Trophoblast cell (in vitro differentiated cells and primary cell): ENCODE results near the gene BEX3.
"Not testable (repeated sequence)": the region's sequence is repeated elsewhere in the genome, so short reads cannot be mapped to it uniquely, and the experiment has no call there.

ENCODE experiments used
- DNase-seq, 2 donors: peaks; one replicate each; pipeline ENCODE4 v3.0.0-alpha.2; 2016
- H2AFZ ChIP-seq: 2 replicates; pipeline ENCODE4 v1.6.1; 2013; ENCODE audit warnings: low read length, moderate library complexity, mild to moderate bottlenecking; ENCODE audit not compliant: insufficient read depth, poor library complexity
- H2AK5ac ChIP-seq: 2 replicates; pipeline ENCODE4 v1.6.1; 2013; ENCODE audit warnings: mild to moderate bottlenecking, low read length
- H2BK120ac ChIP-seq: 2 replicates; pipeline ENCODE4 v1.6.1; 2013; ENCODE audit warnings: low read length, mild to moderate bottlenecking, moderate library complexity; ENCODE audit not compliant: insufficient read depth, poor library complexity
- H2BK12ac ChIP-seq: 2 replicates; pipeline ENCODE4 v1.6.1; 2013; ENCODE audit warnings: mild to moderate bottlenecking, low read length, moderate library complexity
- H2BK5ac ChIP-seq: 2 replicates; pipeline ENCODE4 v1.6.1; 2013; ENCODE audit warnings: low read length, low read depth, moderate library complexity, mild to moderate bottlenecking; ENCODE audit not compliant: poor library complexity
- H3K14ac ChIP-seq: 2 replicates; pipeline ENCODE4 v1.6.1; 2013; ENCODE audit warnings: mild to moderate bottlenecking, low read length
- H3K18ac ChIP-seq: 2 replicates; pipeline ENCODE4 v1.6.1; 2013; ENCODE audit warnings: mild to moderate bottlenecking, low read length
- H3K23ac ChIP-seq: 2 replicates; pipeline ENCODE4 v1.6.1; 2013; ENCODE audit warnings: low read length
- H3K27ac ChIP-seq: 2 replicates; pipeline ENCODE4 v1.5.1; 2013; ENCODE audit warnings: low read depth, mild to moderate bottlenecking, inconsistent platforms, low read length, moderate library complexity
- H3K27me3 ChIP-seq: 2 replicates; pipeline ENCODE4 v1.6.1; 2013; ENCODE audit warnings: inconsistent platforms, mild to moderate bottlenecking, low read length, moderate library complexity; ENCODE audit not compliant: insufficient read depth
- H3K36me3 ChIP-seq, 2 experiments: 1 replicate in 1 of 2; 2 replicates in 1 of 2; pipeline ENCODE4 v1.6.1; 2013; ENCODE audit warnings: low read length in 2 of 2, mild to moderate bottlenecking in 2 of 2, moderate library complexity in 1 of 2; ENCODE audit not compliant: insufficient read depth in 2 of 2, control insufficient read depth in 1 of 2
- H3K4ac ChIP-seq: 2 replicates; pipeline ENCODE4 v1.6.1; 2013; ENCODE audit warnings: low read depth, mild to moderate bottlenecking, low read length, moderate library complexity
- H3K4me1 ChIP-seq, 2 experiments: 1 replicate in 1 of 2; 2 replicates in 1 of 2; pipeline ENCODE4 v1.6.1; 2013; ENCODE audit warnings: low read length in 2 of 2, mild to moderate bottlenecking in 2 of 2, moderate library complexity in 1 of 2; ENCODE audit not compliant: insufficient read depth in 2 of 2, control insufficient read depth in 1 of 2
- H3K4me2 ChIP-seq: 2 replicates; pipeline ENCODE4 v1.6.1; 2013; ENCODE audit warnings: inconsistent platforms, mild to moderate bottlenecking, low read length, moderate library complexity
- H3K4me3 ChIP-seq: 2 replicates; pipeline ENCODE4 v1.5.1; 2013; ENCODE audit warnings: mild to moderate bottlenecking, low read depth, low read length, inconsistent platforms
- H3K79me1 ChIP-seq: one replicate; pipeline ENCODE4 v1.6.1; 2013; ENCODE audit warnings: low read length
- H3K79me2 ChIP-seq: 2 replicates; pipeline ENCODE4 v1.6.1; 2013; ENCODE audit warnings: low read length, mild to moderate bottlenecking; ENCODE audit not compliant: control insufficient read depth, insufficient read depth, poor library complexity
- H3K9ac ChIP-seq: 2 replicates; pipeline ENCODE4 v1.6.1; 2013; ENCODE audit warnings: mild to moderate bottlenecking, low read length
- H3K9me3 ChIP-seq: 2 replicates; pipeline ENCODE4 v1.6.1; 2013; ENCODE audit warnings: low read depth, mild to moderate bottlenecking, control low read depth, inconsistent platforms, low read length; ENCODE audit not compliant: insufficient read depth
- H4K12ac ChIP-seq: 2 replicates; pipeline ENCODE4 v1.6.1; 2013; ENCODE audit warnings: low read depth, mild to moderate bottlenecking, low read length, moderate library complexity
- H4K8ac ChIP-seq: 2 replicates; pipeline ENCODE4 v1.6.1; 2013; ENCODE audit warnings: low read depth, mild to moderate bottlenecking, low read length, moderate library complexity
- H4K91ac ChIP-seq: one replicate; pipeline ENCODE4 v1.6.1; 2013; ENCODE audit warnings: low read depth, mild to moderate bottlenecking, low read length, moderate library complexity
- WGBS: extraction: QIAGEN DNeasy Blood & Tissue Kit; methylation state at CpG from one replicate; pipeline ENCODE4 v1.1.7; 2013; ENCODE audit warnings: missing lambda C conversion rate; ENCODE audit not compliant: insufficient read length, insufficient coverage; ENCODE audit errors: extremely low coverage; 5-methylcytosine and 5-hydroxymethylcytosine counted together

Gene BEX3

DNA sequence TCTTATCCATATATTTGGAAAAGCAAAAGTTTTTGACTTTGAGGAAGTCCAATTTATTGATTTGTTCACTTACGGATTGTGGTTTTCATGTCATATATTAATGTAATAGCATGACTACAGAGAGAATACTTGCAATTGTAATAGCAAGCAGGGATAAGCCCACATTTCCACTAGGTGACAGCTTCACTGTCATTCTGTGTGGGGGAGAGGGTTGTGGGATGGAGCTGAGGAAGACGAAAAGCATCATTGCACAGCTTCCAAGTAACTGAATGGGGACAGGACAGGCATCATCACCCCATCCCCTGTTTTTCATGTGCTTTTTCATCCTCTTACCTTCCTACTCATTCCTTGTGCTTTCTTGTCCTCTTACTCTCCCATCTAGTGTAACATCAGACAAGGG lies 31.4 kb downstream of the BEX3 start:
- Histone ChIP-seq H3K79me1 (peaks cover 3% of the 10 kb centered on the region), H3K4me3 (no peak overlapping the region), H3K9me3 (no peaks in the 10 kb centered on the region), H2BK120ac (no peak overlapping the region), H4K8ac (no peak overlapping the region), H2BK12ac (no peak overlapping the region), H3K9ac (no peak overlapping the region), H3K36me3 (no peaks in the 10 kb centered on the region), H2AFZ (no peak overlapping the region), H3K23ac (no peak overlapping the region), H3K4me1 (no peaks in the 10 kb centered on the region), H3K18ac (no peak overlapping the region), H3K27ac (no peak overlapping the region), H3K27me3 (no peaks in the 10 kb centered on the region), H3K14ac (no peak overlapping the region), H3K4ac (no peak overlapping the region), H4K12ac (no peak overlapping the region), H3K4me2 (no peak overlapping the region), H2BK5ac (no peak overlapping the region), H4K91ac (no peak overlapping the region), H2AK5ac (no peak overlapping the region), H3K79me2 (no peaks in the 10 kb centered on the region)
- no CpG with 5 or more reads among the region's 2 CpGs for WGBS
- no peak for DNase-seq

DNA sequence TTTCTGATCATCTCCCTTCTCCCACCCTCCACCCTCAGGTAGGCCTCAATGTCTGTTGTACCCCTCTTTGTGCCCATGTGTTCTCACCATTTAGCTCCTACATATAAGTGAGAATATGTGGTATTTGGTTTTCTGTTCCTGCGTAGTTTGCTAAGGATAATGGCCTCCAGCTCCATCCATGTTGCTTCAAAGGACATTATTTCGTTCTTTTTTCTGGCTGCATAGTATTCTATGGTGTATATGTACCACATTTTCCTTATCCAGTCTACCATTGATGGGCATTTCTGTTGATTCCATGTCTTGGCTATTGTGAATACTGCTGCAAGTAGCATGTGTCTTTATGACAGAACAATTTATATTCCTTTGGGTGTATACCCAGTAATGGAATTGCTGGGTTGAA lies 35.4 kb downstream of the BEX3 start:
- not testable (repeated sequence) for H2BK5ac ChIP-seq, H3K36me3 ChIP-seq, H4K8ac ChIP-seq, H3K79me1 ChIP-seq, H3K4me1 ChIP-seq, H3K9ac ChIP-seq, DNase-seq, H2BK12ac ChIP-seq, H3K27ac ChIP-seq, H3K18ac ChIP-seq, H3K4me3 ChIP-seq, H3K14ac ChIP-seq, H3K4me2 ChIP-seq, H3K79me2 ChIP-seq, H3K4ac ChIP-seq, H3K9me3 ChIP-seq, H2BK120ac ChIP-seq, H4K12ac ChIP-seq, H3K23ac ChIP-seq, H4K91ac ChIP-seq, H2AFZ ChIP-seq, H3K27me3 ChIP-seq, H2AK5ac ChIP-seq
- WGBS, result no CpG with 5 or more reads among the region's 2 CpGs

DNA sequence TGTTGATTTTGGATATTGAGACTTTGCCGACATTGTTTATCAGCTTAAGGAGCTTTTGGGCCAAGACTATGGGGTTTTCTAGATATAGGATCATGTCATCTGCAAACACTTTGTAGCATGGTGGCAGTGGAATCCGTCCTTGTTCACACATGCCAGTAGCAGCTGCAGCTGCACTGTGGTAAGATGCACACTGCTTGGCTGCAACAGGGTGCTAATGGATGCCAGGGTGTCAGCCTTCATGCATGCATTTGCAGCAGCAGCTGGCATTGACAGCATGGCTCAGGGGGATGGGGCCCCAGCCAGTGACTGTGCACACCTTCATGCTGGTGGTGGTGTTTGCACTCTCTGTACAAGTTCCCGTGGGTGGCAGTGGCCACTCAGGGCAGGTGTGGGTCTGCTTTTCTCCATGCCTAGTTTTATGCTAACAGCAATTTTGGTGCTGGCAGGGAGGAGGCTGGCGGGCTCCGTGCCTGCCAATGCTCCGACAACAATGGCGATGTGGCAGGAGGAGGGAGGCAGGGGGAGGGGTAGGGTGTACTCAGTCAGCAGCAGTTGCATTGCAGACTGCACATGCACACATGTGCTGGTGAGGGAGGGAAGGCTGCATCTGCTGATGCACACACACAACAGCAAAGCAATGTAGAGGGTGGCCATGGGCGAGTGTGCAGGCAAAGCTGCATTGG lies 37.5 kb downstream of the BEX3 start:
- no peak overlapping the region for H3K23ac ChIP-seq
- no peak overlapping the region for H2BK120ac ChIP-seq
- H3K4me3 ChIP-seq, result no peak overlapping the region
- DNase-seq, result no peak
- H3K9me3 ChIP-seq, result no peaks in the 10 kb centered on the region
- H2BK12ac ChIP-seq, result no peak overlapping the region
- H3K4me1 ChIP-seq, result no peaks in the 10 kb centered on the region
- H3K4me2 ChIP-seq, result no peak overlapping the region
- no peak overlapping the region for H2BK5ac ChIP-seq
- H4K12ac ChIP-seq, result no peak overlapping the region
- H3K18ac ChIP-seq, result no peak overlapping the region
- no peaks in the 10 kb centered on the region for H3K27me3 ChIP-seq
- H3K9ac ChIP-seq, result no peak overlapping the region
- no peak overlapping the region for H4K8ac ChIP-seq
- H3K36me3 ChIP-seq, result no peaks in the 10 kb centered on the region
- H3K14ac ChIP-seq, result no peak overlapping the region
- H2AFZ ChIP-seq, result no peak overlapping the region
- no peak overlapping the region for H3K27ac ChIP-seq
- H4K91ac ChIP-seq, result no peak overlapping the region
- WGBS, result no CpG with 5 or more reads among the region's 8 CpGs
- no peaks in the 10 kb centered on the region for H3K79me2 ChIP-seq
- no peak overlapping the region for H2AK5ac ChIP-seq
- H3K79me1 ChIP-seq, result no peaks in the 10 kb centered on the region
- H3K4ac ChIP-seq, result no peak overlapping the region

DNA sequence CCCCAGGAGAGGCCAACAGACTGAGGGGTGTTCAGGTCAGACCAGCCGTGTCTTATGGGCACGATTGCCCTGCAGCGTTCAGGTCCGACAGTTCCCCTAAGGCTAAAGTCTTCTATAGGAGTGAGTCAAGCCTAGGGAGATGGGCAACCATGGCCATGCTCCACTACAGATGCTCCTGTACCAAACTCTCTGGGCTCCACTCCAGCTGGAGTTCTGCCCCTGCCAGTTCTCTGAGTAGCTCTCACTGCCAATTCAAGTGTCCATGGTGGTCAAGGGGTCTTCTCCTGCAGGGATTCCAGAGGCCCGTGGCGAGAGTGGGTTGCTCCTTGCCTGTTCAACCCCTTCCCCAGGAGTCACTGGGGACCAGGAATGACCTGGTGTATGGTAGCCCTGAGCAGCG lies 38.2 kb downstream of the BEX3 start:
- H3K79me1 ChIP-seq, result no peaks in the 10 kb centered on the region
- H3K27me3 ChIP-seq, result no peaks in the 10 kb centered on the region
- no peak overlapping the region for H3K23ac ChIP-seq
- no peak overlapping the region for H2AFZ ChIP-seq
- no CpG with 5 or more reads among the region's 7 CpGs for WGBS
- H3K4me2 ChIP-seq, result no peak overlapping the region
- DNase-seq, result no peak
- no peak overlapping the region for H2AK5ac ChIP-seq
- H2BK12ac ChIP-seq, result no peak overlapping the region
- no peak overlapping the region for H2BK120ac ChIP-seq
- no peak overlapping the region for H3K4me3 ChIP-seq
- H2BK5ac ChIP-seq, result no peak overlapping the region
- H3K36me3 ChIP-seq, result no peaks in the 10 kb centered on the region
- no peak overlapping the region for H3K4ac ChIP-seq
- no peak overlapping the region for H3K14ac ChIP-seq
- H3K79me2 ChIP-seq, result no peaks in the 10 kb centered on the region
- H3K4me1 ChIP-seq, result no peaks in the 10 kb centered on the region
- no peaks in the 10 kb centered on the region for H3K9me3 ChIP-seq
- no peak overlapping the region for H3K27ac ChIP-seq
- no peak overlapping the region for H4K8ac ChIP-seq
- H4K91ac ChIP-seq, result no peak overlapping the region
- no peak overlapping the region for H4K12ac ChIP-seq
- H3K18ac ChIP-seq, result no peak overlapping the region
- no peak overlapping the region for H3K9ac ChIP-seq
